ENCODE results near the gene GMNC.

The GMNC gene

GRCh38 chr3:190853464-190853863 is 9.0 kb downstream of the GMNC start:
- no peak overlapping the region for H3K4me3 ChIP-seq (replicated peaks in 1 of 2; ENCODE audit: low read depth in 2 of 2, low read length in 2 of 2)
- TF ChIP-seq CTCF (IDR thresholded peaks at IDR 0.05; ENCODE audit: low read depth, low read length): no peak
- no peak for DNase-seq (ENCODE audit: low read depth in 2 of 2)

GRCh38 chr3:190849607-190850006 is 12.9 kb downstream of the GMNC start:
- no peak for DNase-seq (ENCODE audit: low read depth in 2 of 2)
- H3K4me3 ChIP-seq (replicated peaks in 1 of 2; ENCODE audit: low read depth in 2 of 2, low read length in 2 of 2): no peak overlapping the region
- TF ChIP-seq CTCF (IDR thresholded peaks at IDR 0.05; ENCODE audit: low read depth, low read length): no peak

- no peak overlapping the region for H3K4me3 ChIP-seq (replicated peaks in 1 of 2; ENCODE audit: low read depth in 2 of 2, low read length in 2 of 2)
- TF ChIP-seq CTCF (IDR thresholded peaks at IDR 0.05; ENCODE audit: low read depth, low read length): no peak
- DNase-seq (ENCODE audit: low read depth in 2 of 2): peak in 1 of 2 donors; percentile 10
Measured at GRCh38 chr3:190848870-190849269, 13.6 kb downstream of the GMNC start.

GRCh38 chr3:190847436-190847835 is 15.1 kb downstream of the GMNC start:
- no peak for TF ChIP-seq CTCF (IDR thresholded peaks at IDR 0.05; ENCODE audit: low read depth, low read length)
- no peak overlapping the region for H3K4me3 ChIP-seq (replicated peaks in 1 of 2; ENCODE audit: low read depth in 2 of 2, low read length in 2 of 2)

GRCh38 chr3:190840146-190840545 is 22.3 kb downstream of the GMNC start:
- no peak for TF ChIP-seq CTCF (IDR thresholded peaks at IDR 0.05; ENCODE audit: low read depth, low read length)
- H3K4me3 ChIP-seq (replicated peaks in 1 of 2; ENCODE audit: low read depth in 2 of 2, low read length in 2 of 2): no peak overlapping the region
- peak; percentile 1 to 26 for DNase-seq (ENCODE audit: low read depth in 2 of 2)

More at GRCh38 chr3:190847436-190847835, 15.1 kb downstream of the GMNC start:
- no peak for DNase-seq (ENCODE audit: low read depth in 2 of 2)

- no peak for TF ChIP-seq CTCF (IDR thresholded peaks at IDR 0.05; ENCODE audit: low read depth, low read length)
- no peak for DNase-seq (ENCODE audit: low read depth in 2 of 2)
- H3K4me3 ChIP-seq (replicated peaks in 1 of 2; ENCODE audit: low read depth in 2 of 2, low read length in 2 of 2): no peak overlapping the region
Measured at GRCh38 chr3:190831225-190831624, 31.3 kb downstream of the GMNC start.

GRCh38 chr3:190830031-190830430 is 32.5 kb downstream of the GMNC start:
- no peak for TF ChIP-seq CTCF (IDR thresholded peaks at IDR 0.05; ENCODE audit: low read depth, low read length)
- H3K4me3 ChIP-seq (replicated peaks in 1 of 2; ENCODE audit: low read depth in 2 of 2, low read length in 2 of 2): no peak overlapping the region
- DNase-seq (ENCODE audit: low read depth in 2 of 2): no peak

Data from cardiac fibroblast (primary cell).